PFSK-1 (cell line): ENCODE results near the gene CEMIP2.

Experiments used
- FOXP2 ChIP-seq: optimal IDR thresholded peaks from 2 replicates; pipeline ENCODE3; 2011; ENCODE audit warnings: borderline replicate concordance, control low read depth, inconsistent platforms; ENCODE audit not compliant: insufficient read depth; ENCODE audit errors: extremely low read length, extremely low read depth
- POLR2AphosphoS5 ChIP-seq: IDR thresholded peaks from 2 replicates; pipeline ENCODE4 v1.6.1; 2012; ENCODE audit warnings: low read depth, mild to moderate bottlenecking, control low read depth, low read length, moderate library complexity
- SIN3A ChIP-seq: IDR thresholded peaks from 2 replicates; pipeline ENCODE4 v1.6.1; 2012; ENCODE audit warnings: mild to moderate bottlenecking, low read length, moderate library complexity, borderline replicate concordance; ENCODE audit not compliant: insufficient read depth
- TAF1 ChIP-seq: IDR thresholded peaks from 2 replicates; pipeline ENCODE4 v1.6.1; 2012; ENCODE audit warnings: low read length, control low read depth, borderline replicate concordance; ENCODE audit not compliant: insufficient read depth
- TF ChIP-seq, protein P1 (sequence below), 2 experiments: IDR thresholded peaks; 2 replicates each; pipeline versions ENCODE4 v1.6.1 to v1.8.0; 2011 to 2012; ENCODE audit warnings: low read depth in 2 of 2, low read length in 2 of 2, control low read depth in 1 of 2, inconsistent platforms in 1 of 2, mild to moderate bottlenecking in 1 of 2, moderate library complexity in 1 of 2; ENCODE audit not compliant: insufficient read depth in 1 of 2

Gene CEMIP2

GRCh38 chr9:71754151-71754550 lies 14.2 kb downstream of the CEMIP2 start:
- no peak for TF ChIP-seq TAF1
- no peak for TF ChIP-seq FOXP2
- no peak for TF ChIP-seq SIN3A
- no peak for TF ChIP-seq POLR2AphosphoS5
- TF ChIP-seq, protein P1, sequence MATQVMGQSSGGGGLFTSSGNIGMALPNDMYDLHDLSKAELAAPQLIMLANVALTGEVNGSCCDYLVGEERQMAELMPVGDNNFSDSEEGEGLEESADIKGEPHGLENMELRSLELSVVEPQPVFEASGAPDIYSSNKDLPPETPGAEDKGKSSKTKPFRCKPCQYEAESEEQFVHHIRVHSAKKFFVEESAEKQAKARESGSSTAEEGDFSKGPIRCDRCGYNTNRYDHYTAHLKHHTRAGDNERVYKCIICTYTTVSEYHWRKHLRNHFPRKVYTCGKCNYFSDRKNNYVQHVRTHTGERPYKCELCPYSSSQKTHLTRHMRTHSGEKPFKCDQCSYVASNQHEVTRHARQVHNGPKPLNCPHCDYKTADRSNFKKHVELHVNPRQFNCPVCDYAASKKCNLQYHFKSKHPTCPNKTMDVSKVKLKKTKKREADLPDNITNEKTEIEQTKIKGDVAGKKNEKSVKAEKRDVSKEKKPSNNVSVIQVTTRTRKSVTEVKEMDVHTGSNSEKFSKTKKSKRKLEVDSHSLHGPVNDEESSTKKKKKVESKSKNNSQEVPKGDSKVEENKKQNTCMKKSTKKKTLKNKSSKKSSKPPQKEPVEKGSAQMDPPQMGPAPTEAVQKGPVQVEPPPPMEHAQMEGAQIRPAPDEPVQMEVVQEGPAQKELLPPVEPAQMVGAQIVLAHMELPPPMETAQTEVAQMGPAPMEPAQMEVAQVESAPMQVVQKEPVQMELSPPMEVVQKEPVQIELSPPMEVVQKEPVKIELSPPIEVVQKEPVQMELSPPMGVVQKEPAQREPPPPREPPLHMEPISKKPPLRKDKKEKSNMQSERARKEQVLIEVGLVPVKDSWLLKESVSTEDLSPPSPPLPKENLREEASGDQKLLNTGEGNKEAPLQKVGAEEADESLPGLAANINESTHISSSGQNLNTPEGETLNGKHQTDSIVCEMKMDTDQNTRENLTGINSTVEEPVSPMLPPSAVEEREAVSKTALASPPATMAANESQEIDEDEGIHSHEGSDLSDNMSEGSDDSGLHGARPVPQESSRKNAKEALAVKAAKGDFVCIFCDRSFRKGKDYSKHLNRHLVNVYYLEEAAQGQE (IDR thresholded peaks at IDR 0.05; ENCODE audit: insufficient read depth in 1 of 2, low read depth in 2 of 2, low read length in 2 of 2) = no peak

DNA sequence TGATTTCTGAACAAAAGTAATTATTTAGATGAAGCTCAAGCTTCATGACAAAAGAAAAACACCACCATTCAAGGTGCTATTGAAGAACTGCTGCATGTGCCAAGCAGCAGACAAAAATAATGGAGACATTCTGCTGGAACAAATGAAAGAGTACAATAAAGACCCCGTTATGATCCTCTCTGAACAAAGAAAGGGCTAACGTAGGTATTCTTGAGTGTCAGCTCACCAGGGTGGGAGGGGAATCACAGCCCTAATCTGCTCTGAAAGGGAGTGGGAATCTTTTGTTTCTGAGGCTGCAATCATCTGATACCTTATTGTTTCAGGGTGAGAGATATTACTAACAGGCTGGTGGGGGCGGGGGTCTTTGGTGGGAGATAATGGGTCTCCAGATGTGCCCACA lies 15.4 kb downstream of the CEMIP2 start:
- TF ChIP-seq TAF1 (no peak), SIN3A (no peak), POLR2AphosphoS5 (no peak), FOXP2 (no peak)
- TF ChIP-seq, protein P1 (IDR thresholded peaks at IDR 0.05; ENCODE audit: insufficient read depth in 1 of 2, low read depth in 2 of 2, low read length in 2 of 2) = no peak

- TF ChIP-seq, protein P1 (IDR thresholded peaks at IDR 0.05; ENCODE audit: insufficient read depth in 1 of 2, low read depth in 2 of 2, low read length in 2 of 2) = no peak
- TF ChIP-seq POLR2AphosphoS5 (no peak), TAF1 (no peak), SIN3A (no peak), FOXP2 (no peak)
Observed at GRCh38 chr9:71752352-71752751, 16.0 kb downstream of the CEMIP2 start.

DNA sequence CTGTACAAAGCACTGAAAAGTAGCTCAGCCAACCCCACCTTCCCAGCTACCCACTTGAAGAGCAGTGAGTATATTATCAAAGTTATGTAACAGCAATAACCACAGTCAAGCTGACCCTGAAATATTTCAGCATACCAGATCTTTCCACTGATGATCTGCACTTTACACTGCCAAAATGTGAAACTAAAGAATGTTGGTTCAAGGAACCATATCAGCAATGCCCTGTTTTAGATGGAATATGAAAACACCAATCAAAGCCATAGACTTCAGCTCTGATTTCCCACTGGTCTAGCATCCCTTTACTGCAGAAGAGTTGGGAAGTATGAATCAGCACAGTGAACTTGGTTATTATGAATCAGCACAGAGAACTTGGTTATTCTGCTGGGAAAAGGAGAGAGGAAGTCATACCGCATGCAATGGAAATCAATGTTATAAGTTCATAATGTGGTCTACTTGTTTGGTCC lies 20.0 kb downstream of the CEMIP2 start:
- TF ChIP-seq, protein P1 (IDR thresholded peaks at IDR 0.05; ENCODE audit: insufficient read depth in 1 of 2, low read depth in 2 of 2, low read length in 2 of 2) = no peak
- TF ChIP-seq TAF1 = no peak
- TF ChIP-seq POLR2AphosphoS5 = no peak
- no peak for TF ChIP-seq SIN3A
- TF ChIP-seq FOXP2 = no peak

GRCh38 chr9:71747576-71747975 lies 20.7 kb downstream of the CEMIP2 start:
- TF ChIP-seq, protein P1 (IDR thresholded peaks at IDR 0.05; ENCODE audit: insufficient read depth in 1 of 2, low read depth in 2 of 2, low read length in 2 of 2) = no peak
